GM21529 (cell line): Measurements from ENCODE around the gene PPARG.
A peak's percentile ranks its signal among the peaks of the same experiment; 100 is the strongest.
"Not testable (repeated sequence)": the region's sequence is repeated elsewhere in the genome, so short reads cannot be mapped to it uniquely, and the experiment has no call there.

ENCODE experiments used
- ATAC-seq: cut with Tn5 transposase; IDR thresholded peaks from one replicate; pipeline ENCODE4 v1.9.1; 2021; ENCODE audit not compliant: unreplicated experiment

Gene PPARG

DNA sequence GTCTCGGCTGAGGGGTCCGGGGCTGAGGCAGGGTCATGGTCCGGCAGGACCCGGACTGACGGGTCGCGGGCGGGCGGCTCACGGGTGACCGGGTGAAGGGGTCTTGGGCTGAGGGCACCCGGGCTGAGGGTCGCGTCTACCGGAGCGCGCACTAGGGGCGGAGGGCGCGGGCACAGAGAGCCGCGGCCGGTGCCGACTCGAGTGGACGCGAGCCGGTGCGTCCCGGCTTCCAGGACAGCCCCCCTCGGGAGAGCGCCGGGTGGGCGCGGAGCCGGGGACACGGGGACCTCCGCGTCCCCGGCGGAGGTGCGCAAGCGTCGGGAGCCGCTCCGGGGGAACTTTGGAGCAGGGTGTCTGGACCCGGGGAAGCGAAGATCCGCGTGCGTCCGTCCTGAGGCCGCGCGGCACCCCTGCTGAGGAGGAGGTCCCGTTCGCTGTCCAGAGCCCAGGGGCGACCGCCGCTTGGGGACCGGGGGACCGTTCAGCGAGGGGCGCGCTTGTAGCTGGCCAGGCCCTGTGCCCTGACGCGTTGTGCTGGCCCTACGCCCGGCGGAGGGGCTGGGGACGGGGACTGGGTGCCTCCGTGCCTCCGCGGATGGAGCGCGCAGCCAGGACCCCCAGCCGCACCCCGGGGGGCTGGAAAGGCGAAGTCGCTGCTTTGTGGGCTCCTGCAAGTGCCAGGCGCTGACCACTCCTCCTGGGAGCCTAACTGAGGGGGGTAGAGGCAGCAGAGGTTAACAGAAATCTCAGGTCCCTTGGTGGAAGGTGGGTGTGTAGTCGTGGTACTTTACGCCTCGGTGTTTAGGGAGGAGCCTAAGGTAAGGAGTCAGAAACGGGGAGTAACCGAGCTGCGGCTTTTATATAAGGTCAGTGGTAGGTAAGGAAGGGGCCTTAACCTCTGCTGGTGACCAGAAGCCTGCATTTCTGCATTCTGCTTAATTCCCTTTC, at the start of gene PPARG:
Gene PPARG, plus strand, starts transcription at position 889 of the 948 bp plus-strand sequence. CDS start 90,642 bp downstream, outside the sequence.
- ATAC-seq: no peak

DNA sequence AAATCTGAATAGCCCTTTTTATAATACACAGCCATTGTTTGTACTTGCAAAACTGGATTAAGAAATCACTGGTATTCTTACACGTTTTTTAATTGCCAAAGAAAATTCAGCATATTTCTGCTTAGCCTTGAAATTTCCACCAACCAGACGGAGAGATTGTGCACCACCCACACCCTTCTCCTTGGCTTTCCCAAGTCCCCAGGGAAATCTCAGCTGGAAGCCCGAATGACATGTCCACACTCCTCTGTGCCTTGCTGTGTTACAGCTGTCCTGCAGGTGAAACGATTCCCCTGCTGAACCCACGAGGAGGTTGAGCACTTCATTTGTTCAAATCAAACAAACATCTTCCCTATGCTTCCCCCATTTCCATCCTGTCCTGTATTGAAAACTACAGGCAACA, 49.6 kb upstream of the PPARG start:
- no peak for ATAC-seq

GRCh38 chr3:12242772-12243171, 46.1 kb upstream of the PPARG start:
- no peak for ATAC-seq

DNA sequence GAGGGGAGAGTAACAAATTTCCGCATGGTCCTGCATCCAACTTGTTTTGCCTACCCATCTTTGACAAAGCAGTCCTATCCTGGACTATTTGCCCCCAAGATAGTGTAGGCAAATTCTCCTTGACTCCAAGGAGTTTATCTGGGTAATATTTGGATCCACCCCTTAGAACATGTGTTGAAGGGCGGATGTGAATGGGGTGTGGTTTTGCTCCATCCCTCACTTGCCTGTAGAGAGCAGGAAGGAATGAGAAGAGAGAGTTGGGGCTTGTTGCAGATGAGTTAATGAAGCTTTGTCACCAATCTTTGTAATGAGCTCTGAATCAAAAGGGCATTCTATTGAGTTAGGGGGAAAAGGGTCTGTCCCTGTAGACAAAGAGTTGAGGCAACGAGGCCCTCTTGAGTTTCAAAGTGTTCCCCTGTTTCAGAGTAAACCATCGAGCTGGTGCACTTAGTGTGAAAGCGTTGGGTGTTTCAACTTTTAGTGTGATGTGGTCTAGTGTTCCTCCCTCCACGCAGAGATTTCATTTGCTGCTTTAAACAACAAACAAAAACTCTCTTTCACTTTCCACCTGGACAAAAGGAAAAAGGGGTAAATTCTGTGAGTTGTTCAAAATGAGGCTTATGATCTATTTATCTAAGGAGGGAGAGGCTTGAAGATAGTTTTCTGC, 42.2 kb upstream of the PPARG start:
- no peak for ATAC-seq

DNA sequence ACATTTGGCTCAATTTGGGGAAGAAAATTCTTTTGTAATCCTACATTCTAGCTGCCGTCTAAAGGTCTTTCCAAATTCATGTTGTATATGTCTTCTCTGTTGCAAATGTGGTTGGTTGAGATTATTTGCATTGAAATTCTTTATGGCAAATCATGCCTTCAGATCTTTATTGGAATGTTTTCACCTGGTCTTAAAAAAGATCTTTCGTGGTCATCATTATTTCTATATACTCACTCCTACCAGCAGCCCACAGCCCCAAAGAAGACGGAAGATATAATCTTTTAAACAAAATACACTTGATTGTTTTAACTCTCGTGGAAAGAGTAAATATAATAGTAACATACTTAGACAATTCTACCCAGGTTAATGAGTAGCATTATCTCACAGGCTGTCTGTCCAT, 41.5 kb upstream of the PPARG start:
- no peak for ATAC-seq

- no peak for ATAC-seq
Observed at GRCh38 chr3:12249519-12249918, 39.4 kb upstream of the PPARG start.

- ATAC-seq: no peak
Observed at GRCh38 chr3:12252889-12253288, 36.0 kb upstream of the PPARG start.

GRCh38 chr3:12253516-12254343, 35.1 kb upstream of the PPARG start:
- no peak for ATAC-seq

- no peak for ATAC-seq
Observed at GRCh38 chr3:12255393-12255792, 33.5 kb upstream of the PPARG start.

GRCh38 chr3:12258911-12259310, 30.0 kb upstream of the PPARG start:
- ATAC-seq: no peak

DNA sequence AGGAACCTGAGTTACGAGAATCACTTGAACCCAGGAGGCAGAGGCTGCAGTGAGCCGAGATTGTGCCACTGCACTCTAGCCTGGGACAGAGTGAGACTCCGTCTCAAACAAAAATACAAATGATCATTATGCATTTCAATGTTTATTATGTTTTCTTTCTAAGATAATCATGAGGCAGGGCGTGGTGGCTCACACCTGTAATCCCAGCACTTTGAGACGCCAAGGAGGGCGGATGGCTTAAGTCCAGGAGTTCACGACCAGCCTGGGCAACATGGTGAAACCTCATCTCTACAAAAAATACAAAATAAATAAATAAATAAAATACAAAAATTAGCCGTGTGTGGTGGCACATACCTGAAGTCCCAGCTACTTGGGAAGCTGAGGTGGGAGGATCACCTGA, 26.7 kb upstream of the PPARG start:
- ATAC-seq: not testable (repeated sequence)

DNA sequence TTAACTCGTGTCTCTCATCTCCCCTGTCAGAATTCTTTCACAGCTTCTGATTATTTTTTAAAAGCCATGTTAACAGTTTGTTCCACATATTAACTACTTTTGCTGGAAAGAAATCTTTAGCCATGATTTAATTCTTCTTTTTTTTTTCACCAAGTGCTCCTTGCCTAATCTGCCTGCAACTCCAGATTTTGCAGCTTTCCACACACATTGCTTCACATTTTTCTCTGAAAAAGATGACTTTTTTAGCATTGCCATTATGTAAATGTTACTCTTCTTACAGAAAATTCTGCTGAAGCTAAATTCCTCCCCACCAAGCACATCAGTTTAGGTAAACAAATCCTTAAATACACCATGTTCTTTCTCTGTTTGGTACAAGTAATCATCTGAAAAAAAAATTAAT, 23.4 kb upstream of the PPARG start:
- no peak for ATAC-seq

- ATAC-seq: no peak
Observed at GRCh38 chr3:12266038-12266437, 22.8 kb upstream of the PPARG start.

- no peak for ATAC-seq
Observed at GRCh38 chr3:12267376-12268030, 21.4 kb upstream of the PPARG start.

- ATAC-seq: no peak
Observed at GRCh38 chr3:12268049-12268735, 20.7 kb upstream of the PPARG start.

DNA sequence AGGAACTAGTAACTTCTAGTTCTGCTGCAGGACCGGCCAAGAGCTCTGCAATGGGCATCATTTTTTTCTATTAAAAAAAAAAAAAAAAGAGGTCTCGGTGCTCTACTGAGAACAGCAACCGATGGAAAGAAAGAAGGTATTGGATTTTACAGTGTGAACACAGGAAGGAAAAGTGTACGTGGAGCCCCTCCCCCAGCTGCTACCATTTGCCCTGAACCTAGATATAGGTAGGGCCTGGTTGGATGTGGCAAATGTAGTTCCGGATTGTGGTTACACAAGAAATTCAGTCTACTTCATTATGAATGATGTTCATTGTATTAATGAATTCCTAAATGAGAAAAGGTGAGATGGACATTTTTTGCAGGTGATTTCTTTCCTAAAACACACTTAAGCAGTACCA, 17.9 kb upstream of the PPARG start:
- ATAC-seq: no peak

- ATAC-seq: peak; percentile 99
Observed at GRCh38 chr3:12273045-12273695, 15.7 kb upstream of the PPARG start.

DNA sequence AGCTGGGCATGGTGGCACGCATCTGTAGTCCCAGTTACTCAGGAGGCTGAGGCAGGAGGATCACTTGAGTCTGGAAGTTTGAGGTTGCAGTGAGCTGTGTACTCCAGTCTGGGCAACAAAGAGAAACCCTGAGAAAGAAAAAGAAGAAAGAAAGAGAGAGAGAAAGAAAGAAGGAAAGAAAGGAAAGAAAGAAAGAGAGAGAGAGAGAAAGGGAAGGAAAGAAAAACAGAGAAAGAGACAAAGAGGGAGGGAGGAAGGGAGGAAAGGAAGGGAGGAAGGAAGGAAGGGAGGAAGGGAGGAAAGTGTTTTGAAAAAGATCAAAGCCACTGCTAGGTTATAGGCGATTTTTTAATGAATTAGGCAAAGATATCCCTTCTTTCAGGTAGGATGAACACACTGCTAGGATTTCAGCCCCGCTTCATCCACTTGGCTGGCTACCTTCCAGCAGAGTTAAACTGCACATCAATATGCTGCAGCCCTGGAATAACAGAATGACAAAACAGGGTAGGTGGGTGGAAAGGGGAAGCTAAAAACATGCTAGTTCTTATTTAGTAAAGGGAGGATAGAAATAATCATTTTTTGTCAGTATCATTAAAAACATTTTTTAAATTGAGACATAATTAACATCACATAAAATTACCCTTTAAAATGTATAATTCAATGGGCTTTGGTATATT, 12.8 kb upstream of the PPARG start:
- ATAC-seq: no peak

DNA sequence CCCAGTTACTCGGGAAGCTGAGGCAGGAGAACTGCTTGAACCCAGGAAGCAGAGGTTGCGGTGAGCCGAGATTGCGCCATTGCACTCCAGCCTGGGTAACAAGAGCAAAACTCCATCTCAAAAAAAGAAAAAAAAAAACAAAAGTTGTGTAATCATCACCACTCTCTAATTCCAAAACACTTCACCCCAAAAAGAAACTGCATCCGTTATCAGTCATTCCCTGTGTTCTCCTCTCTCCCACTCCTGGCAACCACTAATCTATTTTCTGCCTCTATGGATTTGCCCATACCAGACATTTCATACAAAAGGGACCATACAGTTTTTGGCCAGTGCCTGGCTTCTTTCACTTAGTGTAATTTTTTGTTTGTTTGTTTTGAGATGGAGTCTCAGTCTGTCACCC, 12.0 kb upstream of the PPARG start:
- not testable (repeated sequence) for ATAC-seq
